Measurements from ENCODE around the gene KRR1. TPM values are rescaled to one million over a fixed set of nuclear protein-coding genes. Genes with fewer than 3 reads are reported as not detected.

The KRR1 gene
- 21.4 TPM for total RNA-seq

GRCh38 chr12:75511116-75512048 lies at the start of gene KRR1:
Gene KRR1 (minus strand): TSS chr12:75511609. CDS start chr12:75511597, 12 bp downstream.
- intact Hi-C loops (cut with DNase I): no loop called here
- peak in 1 of 2 donors; percentile 97 for DNase-seq (ENCODE audit: extremely low spot score in 2 of 2)
- H3K9me3 ChIP-seq: no peaks in the 10 kb centered on the region
- TF ChIP-seq POLR2AphosphoS5 (IDR thresholded peaks at IDR 0.05; ENCODE audit: insufficient read depth in 1 of 2, low read depth in 1 of 2): peak; percentile 69 to 98
- no peak for TF ChIP-seq POLR2A (IDR thresholded peaks at IDR 0.05)
- TF ChIP-seq CTCF (IDR thresholded peaks at IDR 0.05): no peak
- peak within 1 kb of the TSS; percentile 67 to 76 for H3K4me3 ChIP-seq
- peaks cover 25% of the 10 kb centered on the region for H3K4me1 ChIP-seq
- no peaks in the 10 kb centered on the region for H3K27me3 ChIP-seq
- no peaks in the 10 kb centered on the region for H3K36me3 ChIP-seq
- H3K27ac ChIP-seq: peak within 1 kb of the TSS; percentile 76

GRCh38 chr12:75560167-75560566 lies 48.8 kb upstream of the KRR1 start:
- Histone ChIP-seq H3K4me1 (no peaks in the 10 kb centered on the region), H3K27ac (no peak overlapping the region), H3K27me3 (no peaks in the 10 kb centered on the region), H3K36me3 (no peaks in the 10 kb centered on the region), H3K9me3 (no peaks in the 10 kb centered on the region), H3K4me3 (no peak overlapping the region)
- intact Hi-C loops (cut with DNase I): no loop called here
- no peak for DNase-seq (ENCODE audit: extremely low spot score in 2 of 2)
- TF ChIP-seq CTCF (IDR thresholded peaks at IDR 0.05): peak in 1 of 3 experiments; percentile 18
- no peak for TF ChIP-seq POLR2A (IDR thresholded peaks at IDR 0.05)

- no peak overlapping the region for H3K27ac ChIP-seq
- H3K9me3 ChIP-seq: no peaks in the 10 kb centered on the region
- no peaks in the 10 kb centered on the region for H3K36me3 ChIP-seq
- intact Hi-C loops (cut with DNase I): no loop called here
- H3K4me1 ChIP-seq: peaks cover 13% of the 10 kb centered on the region
- no peak for DNase-seq (ENCODE audit: extremely low spot score in 2 of 2)
- H3K27me3 ChIP-seq: no peaks in the 10 kb centered on the region
- TF ChIP-seq CTCF (IDR thresholded peaks at IDR 0.05) (no peak), POLR2AphosphoS5 (IDR thresholded peaks at IDR 0.05; ENCODE audit: insufficient read depth in 1 of 2, low read depth in 1 of 2) (no peak), POLR2A (IDR thresholded peaks at IDR 0.05) (no peak)
- no peak overlapping the region for H3K4me3 ChIP-seq
Observed at GRCh38 chr12:75558287-75558686, 46.9 kb upstream of the KRR1 start.

GRCh38 chr12:75556311-75556899 lies 45.0 kb upstream of the KRR1 start:
- H3K27ac ChIP-seq: no peak overlapping the region
- no peak for DNase-seq (ENCODE audit: extremely low spot score in 2 of 2)
- H3K4me1 ChIP-seq: peaks cover 13% of the 10 kb centered on the region
- no peaks in the 10 kb centered on the region for H3K36me3 ChIP-seq
- H3K9me3 ChIP-seq: no peaks in the 10 kb centered on the region
- H3K4me3 ChIP-seq: no peak overlapping the region
- intact Hi-C loops (cut with DNase I): no loop called here
- H3K27me3 ChIP-seq: no peaks in the 10 kb centered on the region
- TF ChIP-seq POLR2AphosphoS5 (IDR thresholded peaks at IDR 0.05; ENCODE audit: insufficient read depth in 1 of 2, low read depth in 1 of 2) (no peak), CTCF (IDR thresholded peaks at IDR 0.05) (no peak), POLR2A (IDR thresholded peaks at IDR 0.05) (no peak)

GRCh38 chr12:75554556-75554880 lies 43.1 kb upstream of the KRR1 start:
- Histone ChIP-seq H3K27ac (no peak overlapping the region), H3K27me3 (no peaks in the 10 kb centered on the region), H3K9me3 (no peaks in the 10 kb centered on the region), H3K4me3 (no peak overlapping the region), H3K36me3 (no peaks in the 10 kb centered on the region), H3K4me1 (peaks cover 19% of the 10 kb centered on the region)
- TF ChIP-seq POLR2A (IDR thresholded peaks at IDR 0.05) (no peak), POLR2AphosphoS5 (IDR thresholded peaks at IDR 0.05; ENCODE audit: insufficient read depth in 1 of 2, low read depth in 1 of 2) (no peak), CTCF (IDR thresholded peaks at IDR 0.05) (no peak)
- no peak for DNase-seq (ENCODE audit: extremely low spot score in 2 of 2)
- intact Hi-C loops (cut with DNase I): no loop called here
